Coronary artery (tissue), 2 donors: ENCODE measurements around the gene UBASH3A.

Experiments
- DNase-seq: peaks from one replicate; pipeline ENCODE4 v3.0.0-alpha.2; 2017; ENCODE audit warnings: low spot score
- H3K27ac ChIP-seq, 2 donors: fragments of 200-600 bp; sonication (generic); one replicate each; pipeline ENCODE4 v1.5.1; 2016 to 2019
- H3K4me3 ChIP-seq: fragments of 200-600 bp; sonication (generic); 2 replicates; pipeline ENCODE4 v1.5.1; 2016; ENCODE audit warnings: mild to moderate bottlenecking, moderate library complexity
- TF ChIP-seq, protein P1 (sequence below): fragments of 200-600 bp; sonication (generic); IDR thresholded peaks from one replicate; pipeline ENCODE4 v1.5.1; 2019; ENCODE audit warnings: antibody characterized with exemption

UBASH3A gene

DNA sequence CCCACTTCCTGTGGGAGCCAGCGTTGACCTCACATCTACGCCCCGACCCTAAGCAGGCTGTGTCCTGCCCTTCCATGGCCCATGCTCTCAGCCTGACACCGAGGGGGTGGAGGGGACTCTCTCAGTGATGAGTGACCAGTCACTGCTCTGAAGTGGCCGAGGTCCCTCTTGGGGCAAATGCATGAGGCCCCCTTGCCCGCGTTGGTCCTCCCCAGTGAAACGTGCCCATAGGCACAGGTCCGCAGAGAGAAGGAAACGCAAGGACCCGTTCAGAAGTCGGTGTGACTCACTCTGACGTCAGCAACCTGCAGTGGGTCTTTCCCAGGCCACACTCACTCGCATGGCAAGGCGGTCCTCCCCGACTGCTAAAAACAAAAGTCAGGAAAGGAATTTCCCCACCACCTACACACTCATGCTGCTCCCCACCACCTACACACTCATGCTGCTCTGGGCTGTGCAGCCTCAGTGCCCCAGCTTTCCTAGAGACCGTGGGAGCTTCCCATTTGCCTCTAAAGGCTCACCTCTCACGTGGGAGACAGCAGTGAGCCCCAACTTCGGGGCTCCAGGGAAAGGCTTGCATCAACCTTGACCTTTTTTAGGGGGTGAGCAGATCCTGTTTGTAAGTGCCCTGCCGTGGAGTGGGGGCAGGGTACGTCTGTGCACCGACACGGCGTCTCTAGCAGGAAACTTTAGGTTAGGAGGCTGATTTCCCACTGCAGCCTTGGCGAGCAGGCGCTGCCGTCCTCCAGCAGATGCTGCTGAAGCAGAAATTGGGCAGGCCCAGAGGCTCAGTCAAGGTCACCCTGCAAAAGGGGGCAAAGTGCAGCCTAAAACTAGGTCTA, 11.4 kb downstream of the UBASH3A start:
- DNase-seq = no peak

DNA sequence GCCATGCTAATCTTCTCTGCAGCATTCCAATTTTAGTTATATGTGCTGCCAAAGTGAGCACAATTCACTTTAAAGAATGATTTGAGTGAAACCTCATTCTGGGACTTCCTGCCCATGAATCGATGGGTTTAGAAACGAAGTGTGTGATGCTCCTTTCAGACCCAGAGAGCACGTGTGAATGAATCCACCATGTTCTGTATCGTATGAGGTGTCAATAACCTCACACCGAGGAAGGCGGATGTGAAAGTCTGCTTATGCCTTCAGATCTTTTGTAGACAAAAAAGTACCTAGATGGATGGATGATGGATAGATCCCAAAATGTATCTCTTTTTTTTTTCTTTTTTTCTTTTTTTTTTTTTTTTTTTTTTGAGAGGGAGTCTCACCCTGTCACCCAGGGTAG, 13.8 kb downstream of the UBASH3A start:
- no peak overlapping the region for H3K4me3 ChIP-seq
- peak; percentile 2 for DNase-seq
- H3K27ac ChIP-seq = no peak overlapping the region
- TF ChIP-seq, protein P1, sequence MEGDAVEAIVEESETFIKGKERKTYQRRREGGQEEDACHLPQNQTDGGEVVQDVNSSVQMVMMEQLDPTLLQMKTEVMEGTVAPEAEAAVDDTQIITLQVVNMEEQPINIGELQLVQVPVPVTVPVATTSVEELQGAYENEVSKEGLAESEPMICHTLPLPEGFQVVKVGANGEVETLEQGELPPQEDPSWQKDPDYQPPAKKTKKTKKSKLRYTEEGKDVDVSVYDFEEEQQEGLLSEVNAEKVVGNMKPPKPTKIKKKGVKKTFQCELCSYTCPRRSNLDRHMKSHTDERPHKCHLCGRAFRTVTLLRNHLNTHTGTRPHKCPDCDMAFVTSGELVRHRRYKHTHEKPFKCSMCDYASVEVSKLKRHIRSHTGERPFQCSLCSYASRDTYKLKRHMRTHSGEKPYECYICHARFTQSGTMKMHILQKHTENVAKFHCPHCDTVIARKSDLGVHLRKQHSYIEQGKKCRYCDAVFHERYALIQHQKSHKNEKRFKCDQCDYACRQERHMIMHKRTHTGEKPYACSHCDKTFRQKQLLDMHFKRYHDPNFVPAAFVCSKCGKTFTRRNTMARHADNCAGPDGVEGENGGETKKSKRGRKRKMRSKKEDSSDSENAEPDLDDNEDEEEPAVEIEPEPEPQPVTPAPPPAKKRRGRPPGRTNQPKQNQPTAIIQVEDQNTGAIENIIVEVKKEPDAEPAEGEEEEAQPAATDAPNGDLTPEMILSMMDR = no peak

More for the DNA sequence above, 11.4 kb downstream of the UBASH3A start:
- Histone ChIP-seq H3K4me3 (no peak overlapping the region), H3K27ac (no peak overlapping the region)
- TF ChIP-seq, protein P1 = no peak

DNA sequence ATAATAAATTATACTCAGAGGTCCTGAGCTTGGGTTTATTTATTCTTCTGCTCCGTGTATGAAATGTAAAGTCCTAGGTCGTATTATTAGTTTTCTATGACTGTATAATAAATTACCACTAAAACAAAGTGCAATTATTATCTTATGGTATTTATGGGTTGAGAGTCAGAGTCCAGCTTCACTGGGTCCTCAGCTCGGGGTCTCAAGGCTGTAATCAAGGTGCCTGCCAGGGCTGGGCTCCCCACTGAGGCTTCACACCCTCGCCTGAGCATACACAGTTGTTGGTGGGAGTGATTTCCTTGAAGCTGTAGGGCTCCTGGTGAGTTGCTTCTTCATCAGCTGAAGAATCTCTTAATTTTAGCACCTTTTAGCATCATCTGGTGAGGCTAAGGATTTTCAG, 15.2 kb downstream of the UBASH3A start:
- Histone ChIP-seq H3K4me3 (no peak overlapping the region), H3K27ac (no peak overlapping the region)
- TF ChIP-seq, protein P1 = no peak
- no peak for DNase-seq

DNA sequence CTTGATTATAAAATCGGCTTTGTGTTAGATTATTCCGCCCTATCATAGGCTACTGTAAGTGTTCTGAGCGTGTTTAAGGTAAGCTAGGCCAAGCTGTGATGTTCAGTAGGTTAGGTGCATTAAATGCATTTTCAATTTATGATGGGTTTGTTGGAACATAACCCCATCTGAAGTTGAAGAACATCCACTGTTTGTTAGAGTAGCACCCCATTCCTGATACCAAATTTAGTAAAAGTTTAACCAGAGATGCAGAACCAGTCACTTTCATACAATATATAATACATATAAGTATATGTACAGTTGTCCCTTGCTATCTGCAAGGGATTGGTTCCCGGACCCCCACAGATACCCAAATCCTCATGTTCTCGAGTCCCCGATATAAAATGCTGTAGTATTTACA, 16.1 kb downstream of the UBASH3A start:
- DNase-seq = no peak
- TF ChIP-seq, protein P1 = no peak
- Histone ChIP-seq H3K4me3 (no peak overlapping the region), H3K27ac (no peak overlapping the region)

DNA sequence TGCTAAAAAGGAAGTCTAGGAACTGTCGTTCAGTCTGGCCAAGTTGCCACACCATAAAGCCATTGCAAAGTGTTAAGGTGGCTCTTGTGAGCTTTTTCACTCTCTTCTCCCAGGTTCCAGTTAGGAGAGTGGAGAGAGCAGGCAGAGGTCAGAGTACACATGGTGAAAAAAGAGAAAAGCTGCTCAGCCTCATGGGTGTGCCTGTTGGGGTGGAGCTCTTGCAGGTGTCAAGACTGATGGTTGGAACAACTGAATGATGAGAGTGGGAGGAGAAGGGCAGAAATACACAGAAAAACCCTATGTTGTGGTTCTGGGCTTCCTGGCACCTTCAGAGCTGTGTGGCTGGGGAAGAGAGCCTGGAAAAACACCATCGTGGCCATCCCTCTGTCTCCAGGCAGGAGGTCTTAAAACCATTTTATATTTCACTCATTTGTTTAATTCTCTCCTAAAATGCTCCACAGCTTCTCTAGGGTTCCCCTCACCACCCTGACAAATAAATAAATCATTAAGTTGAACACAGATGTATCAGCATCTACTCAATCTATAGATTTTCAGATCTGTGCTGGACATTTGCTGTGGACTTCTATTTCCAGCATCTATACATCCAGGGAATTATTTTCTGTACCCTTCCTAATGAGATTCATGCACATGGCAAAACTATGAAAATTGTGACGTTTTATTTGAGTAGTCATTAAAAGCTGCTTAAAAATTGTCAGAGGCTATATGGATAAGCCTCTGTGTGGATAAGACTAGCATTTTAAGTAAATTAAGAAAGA, 17.5 kb downstream of the UBASH3A start:
- Histone ChIP-seq H3K4me3 (no peak overlapping the region), H3K27ac (no peak overlapping the region)
- TF ChIP-seq, protein P1 = no peak
- no peak for DNase-seq

DNA sequence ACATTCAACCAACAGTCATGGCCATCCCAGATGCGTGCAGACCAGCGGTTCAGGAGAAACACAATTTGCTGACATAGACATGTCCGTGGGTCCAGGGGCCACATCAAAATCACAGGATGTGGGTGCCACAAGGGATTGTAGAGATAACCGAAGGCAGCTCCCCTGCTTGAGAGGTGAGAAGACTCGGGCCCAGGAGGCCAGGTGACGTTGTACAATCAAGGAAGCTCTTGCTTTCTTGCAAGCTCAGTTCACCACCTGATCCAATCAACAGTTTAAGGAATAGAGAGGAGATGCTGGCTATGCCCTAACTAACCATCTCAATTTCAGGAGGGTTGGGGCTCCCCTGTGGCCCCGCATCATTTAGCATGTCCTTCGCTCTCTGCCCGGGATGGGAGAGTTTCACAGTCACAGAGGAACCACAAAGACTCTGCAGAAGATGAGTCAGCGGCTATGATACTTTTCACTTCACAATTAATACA, 19.5 kb downstream of the UBASH3A start:
- TF ChIP-seq, protein P1 = no peak
- no peak overlapping the region for H3K27ac ChIP-seq
- DNase-seq = no peak
- H3K4me3 ChIP-seq = no peak overlapping the region
